Stimulated activated CD8-positive, alpha-beta memory T cell treated with anti-CD3 and anti-CD28 coated beads, Interleukin-4, amount 100 ng/mL, for 1 hour (primary cell): Measurements from ENCODE around the gene CTNNA2.
"Not testable (repeated sequence)": the region's sequence is repeated elsewhere in the genome, so short reads cannot be mapped to it uniquely, and the experiment has no call there.

Experiments
- DNase-seq, 2 donors: peaks; one replicate each; pipeline ENCODE4 v3.0.0-alpha.2; 2020; ENCODE audit warnings: low read depth in 2 of 2, low spot score in 1 of 2

Gene CTNNA2

GRCh38 chr2:80070587-80070986, 557.7 kb downstream of the CTNNA2 start:
- no peak for DNase-seq

DNA sequence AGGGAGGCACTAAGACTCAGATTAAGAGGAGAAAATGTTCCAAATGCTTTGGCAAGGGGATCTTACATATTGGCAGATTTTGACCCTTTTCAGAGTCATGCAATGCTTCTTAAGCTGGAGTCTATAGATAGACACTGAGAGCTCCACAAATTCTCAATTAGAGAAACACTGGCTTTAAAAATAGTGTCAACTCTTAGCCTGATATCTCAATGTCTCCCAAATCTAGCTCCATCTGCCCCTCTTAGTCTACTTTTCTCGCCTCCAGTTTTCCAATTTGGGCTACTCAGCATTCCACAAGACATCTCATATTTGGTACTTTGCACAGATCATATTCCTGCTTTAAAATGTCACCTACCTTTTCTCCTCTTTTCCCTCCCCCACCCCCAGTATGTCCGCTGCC, 559.1 kb downstream of the CTNNA2 start:
- no peak for DNase-seq

DNA sequence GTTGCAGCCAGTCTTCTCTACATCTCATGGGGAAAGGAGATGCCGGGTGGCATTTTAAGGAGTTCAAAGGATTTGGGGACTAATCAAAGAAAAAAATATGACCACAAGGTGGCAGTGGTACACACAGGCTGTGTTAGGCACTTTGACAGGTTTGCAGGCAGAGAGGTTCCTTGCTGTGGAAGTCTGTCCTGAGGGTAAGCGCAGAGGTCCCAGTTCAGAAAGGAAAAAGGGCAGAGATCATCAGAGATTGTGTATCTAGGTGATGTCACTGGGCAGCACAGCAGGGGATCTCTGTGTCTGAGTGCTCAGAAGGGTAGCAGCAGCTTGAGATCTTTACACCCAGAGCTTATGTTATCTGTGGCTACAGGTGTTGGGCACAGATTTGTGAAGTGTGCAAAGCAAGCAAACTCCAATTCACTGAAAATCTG, 560.3 kb downstream of the CTNNA2 start:
- DNase-seq = no peak

- no peak for DNase-seq
Measured at GRCh38 chr2:80074321-80075070, 561.6 kb downstream of the CTNNA2 start.

DNA sequence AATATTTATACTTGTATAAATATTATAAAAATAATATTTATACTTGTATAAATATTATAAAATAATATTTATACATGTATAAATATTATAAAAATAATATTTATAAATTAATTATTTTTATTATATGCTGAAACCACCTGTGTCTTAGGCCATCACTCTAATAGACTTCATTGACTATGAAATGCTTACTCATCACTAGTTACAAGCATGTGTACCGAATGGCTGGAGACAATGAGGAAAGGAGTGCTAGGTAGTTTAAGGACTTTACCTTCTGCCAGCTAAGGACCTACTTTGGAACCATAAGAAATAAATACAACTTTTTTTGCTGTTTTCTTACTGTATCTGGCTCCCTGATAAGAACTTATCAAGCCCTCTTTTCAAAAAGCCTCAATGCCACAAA, 562.9 kb downstream of the CTNNA2 start:
- DNase-seq = no peak

GRCh38 chr2:80078290-80079036, 565.6 kb downstream of the CTNNA2 start:
- DNase-seq = no peak

GRCh38 chr2:80080957-80081356, 568.1 kb downstream of the CTNNA2 start:
- DNase-seq = no peak

DNA sequence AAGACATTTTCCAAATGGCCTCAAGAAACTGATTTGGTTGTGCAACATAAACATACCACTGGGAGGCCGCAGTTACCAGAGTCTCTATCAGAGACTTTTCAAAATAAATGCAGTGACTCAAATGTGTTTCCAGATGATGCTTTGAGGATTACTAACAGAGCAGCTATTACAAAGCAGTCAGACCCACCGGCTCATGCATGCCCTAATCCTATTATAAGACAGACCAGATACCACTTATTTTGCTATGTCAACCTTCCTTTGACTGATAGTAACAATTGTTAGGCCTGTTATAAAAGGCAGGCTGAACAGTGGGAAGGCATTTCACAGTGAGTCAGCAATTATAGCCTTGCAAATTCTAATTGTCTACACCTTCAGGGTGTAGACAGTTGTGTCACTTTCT, 574.0 kb downstream of the CTNNA2 start:
- no peak for DNase-seq

DNA sequence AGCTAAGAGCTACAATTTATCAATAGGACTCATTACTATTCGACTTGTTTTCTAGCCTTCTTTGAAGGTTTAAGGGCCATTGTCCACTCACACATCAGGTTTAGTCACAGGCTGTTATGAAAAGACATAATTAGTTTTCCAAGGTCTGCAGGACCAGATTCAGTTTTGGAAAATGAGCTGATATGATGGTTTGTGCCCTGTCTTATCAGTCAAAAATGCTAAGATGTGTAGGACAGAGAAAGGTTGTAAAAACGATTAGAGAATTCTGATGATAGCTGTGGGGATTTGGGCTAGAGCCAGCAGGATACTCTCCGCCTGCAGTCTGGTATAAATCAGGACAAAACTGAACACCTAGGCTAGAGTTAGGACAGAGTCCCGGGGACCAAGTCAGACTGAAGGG, 578.4 kb downstream of the CTNNA2 start:
- DNase-seq = no peak

DNA sequence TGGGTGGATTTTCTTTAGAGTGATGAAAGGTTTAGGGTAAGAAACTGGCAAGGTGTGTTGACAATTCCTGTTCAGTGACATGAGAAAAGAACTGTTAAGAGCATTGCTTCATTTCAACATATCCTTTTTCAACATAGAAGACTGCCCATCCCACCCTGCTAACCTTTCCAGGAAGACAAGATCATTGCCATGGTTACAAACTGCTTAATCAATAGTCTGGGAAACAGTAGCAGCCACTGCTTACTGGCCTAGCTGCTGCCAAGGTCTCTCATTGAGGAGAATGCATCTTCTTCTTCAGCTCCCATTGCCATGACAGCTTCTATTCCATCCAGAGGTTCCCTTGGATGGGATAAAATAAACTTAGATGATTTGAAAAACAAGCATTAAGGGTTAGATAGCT, 579.6 kb downstream of the CTNNA2 start:
- DNase-seq = no peak

- DNase-seq = not testable (repeated sequence)
Measured at GRCh38 chr2:80098503-80098902, 585.7 kb downstream of the CTNNA2 start.

DNA sequence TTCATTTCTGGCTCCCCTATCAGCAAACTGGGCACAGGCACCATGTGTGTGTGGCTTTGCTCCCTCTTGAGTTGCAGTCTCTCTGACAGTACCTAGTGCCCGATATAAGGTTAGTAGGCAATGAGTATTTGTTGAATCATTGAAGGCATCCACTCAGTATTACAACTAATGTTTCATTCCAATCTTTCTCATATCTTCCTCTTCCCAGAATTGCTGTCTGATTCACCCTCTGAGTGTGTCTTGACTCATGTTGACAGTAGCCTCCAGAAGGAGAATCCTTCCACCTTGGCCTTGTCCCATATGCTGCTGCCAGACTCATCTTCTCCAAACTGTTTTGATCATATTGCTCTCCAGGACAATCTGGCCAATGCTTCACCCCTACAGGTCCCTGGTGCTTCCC, 589.2 kb downstream of the CTNNA2 start:
- no peak for DNase-seq

- no peak for DNase-seq
Measured at GRCh38 chr2:80105015-80105640, 592.3 kb downstream of the CTNNA2 start.

DNA sequence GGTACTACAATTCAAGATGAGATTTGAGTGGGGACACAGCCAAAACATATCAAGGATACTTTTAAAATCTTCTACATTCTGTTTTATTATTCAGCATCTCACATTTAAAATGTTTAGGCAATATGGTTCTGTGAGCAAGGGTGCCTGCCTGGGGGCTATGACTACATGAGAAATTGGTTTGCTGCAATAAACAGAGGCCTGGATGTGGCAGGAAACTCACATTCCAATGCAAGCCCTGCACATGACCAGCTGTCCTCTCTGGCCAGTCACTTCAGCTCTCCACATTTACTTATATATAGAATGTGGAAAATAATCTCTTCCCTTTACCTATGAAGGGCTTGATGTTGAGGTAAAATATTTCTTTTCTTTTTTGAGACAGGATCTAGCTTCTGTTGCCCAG, 598.3 kb downstream of the CTNNA2 start:
- no peak for DNase-seq

DNA sequence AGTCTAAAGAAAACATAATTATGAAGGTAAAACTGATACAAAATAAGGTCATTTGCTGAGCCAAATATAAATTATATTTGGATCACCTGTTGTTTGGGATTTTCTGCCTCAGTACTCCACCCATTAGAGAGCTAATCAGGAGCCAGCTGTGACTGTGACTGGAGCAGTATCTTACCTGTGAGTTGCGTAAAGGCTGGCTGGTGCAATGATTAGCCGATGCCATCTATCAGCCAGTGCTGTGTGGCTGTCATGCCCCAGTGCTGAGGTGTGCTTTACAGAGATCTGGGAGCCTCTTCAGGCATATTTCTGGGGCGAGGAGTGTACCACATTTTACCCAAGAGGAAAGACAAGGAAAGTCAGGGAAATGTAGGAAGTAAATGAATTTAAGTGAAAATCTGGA, 599.9 kb downstream of the CTNNA2 start:
- no peak for DNase-seq

- no peak for DNase-seq
Measured at GRCh38 chr2:80113399-80113798, 600.5 kb downstream of the CTNNA2 start.

- no peak for DNase-seq
Measured at GRCh38 chr2:80114812-80115211, 602.0 kb downstream of the CTNNA2 start.

DNA sequence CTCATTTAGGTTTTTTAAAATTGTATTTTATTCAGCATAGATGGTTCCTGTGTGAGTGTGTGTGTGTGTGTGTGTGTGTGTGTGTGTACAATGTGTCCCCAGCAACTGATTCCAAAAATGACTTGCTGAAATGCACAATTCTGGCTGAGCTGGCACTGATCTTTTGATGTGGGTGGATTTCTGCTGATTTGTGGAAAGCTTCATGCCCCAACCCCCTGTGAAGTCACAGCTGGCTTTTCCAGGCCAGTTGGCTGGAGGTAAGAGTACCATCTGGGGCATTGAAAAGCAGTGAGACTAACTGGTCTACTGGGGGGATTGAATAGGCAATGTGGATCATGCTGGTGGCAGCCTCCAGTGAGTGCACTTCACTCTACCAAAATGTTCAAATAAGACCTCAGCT, 604.5 kb downstream of the CTNNA2 start:
- no peak for DNase-seq

DNA sequence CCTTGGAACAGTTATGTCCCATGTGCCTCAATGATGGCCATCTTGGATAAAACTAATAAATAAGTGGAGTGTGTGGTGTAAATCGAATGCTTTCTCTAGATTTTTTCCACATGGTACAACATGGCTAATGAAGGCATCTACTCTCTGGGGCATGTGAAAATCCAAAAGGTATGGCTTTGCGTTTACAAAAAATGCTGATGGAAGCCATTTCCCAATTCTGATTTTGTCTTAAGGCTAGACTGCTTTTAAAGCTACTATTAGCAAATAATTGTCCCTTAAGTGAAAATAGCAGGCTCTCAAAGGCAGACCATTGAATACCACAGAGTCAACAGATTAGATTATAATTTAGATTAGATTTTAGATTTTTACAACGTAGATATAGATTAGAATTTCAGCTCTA, 608.0 kb downstream of the CTNNA2 start:
- DNase-seq = no peak

- DNase-seq = no peak
Measured at GRCh38 chr2:80122675-80123074, 609.8 kb downstream of the CTNNA2 start.

DNA sequence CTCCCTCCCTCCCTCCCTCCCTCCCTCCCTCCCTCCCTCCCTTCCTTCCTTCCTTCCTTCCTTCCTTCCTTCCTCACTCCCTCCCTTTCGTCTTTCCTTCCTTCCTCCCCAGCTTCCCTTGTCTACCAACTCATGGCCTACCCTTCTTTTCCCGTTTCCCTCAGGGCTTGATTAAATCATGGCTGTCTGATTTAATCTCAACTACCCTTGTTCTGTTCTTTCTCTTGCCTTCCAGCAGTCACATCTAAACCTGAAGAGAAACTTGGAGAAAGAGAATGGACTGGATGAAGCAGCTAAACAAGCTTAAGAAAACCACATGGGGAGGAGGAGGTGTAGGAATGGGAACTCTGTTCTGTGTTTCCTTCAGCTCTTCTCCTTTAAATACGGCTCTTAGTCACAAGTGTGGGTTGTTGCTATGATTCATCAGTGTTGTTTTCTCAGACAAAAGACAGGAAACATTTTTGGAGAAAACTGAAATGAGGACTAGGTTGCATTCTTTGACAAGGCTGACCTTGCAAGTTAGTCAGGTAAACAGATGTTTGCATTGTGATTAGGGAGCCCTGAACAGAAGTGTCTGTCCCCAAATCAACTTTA, 613.8 kb downstream of the CTNNA2 start:
- DNase-seq = no peak

GRCh38 chr2:80128080-80128479, 615.2 kb downstream of the CTNNA2 start:
- no peak for DNase-seq
